H9 (cell line): Measurements from ENCODE around the gene TRAPPC2L. TPM values are rescaled to one million over a fixed set of nuclear protein-coding genes. Genes with fewer than 3 reads are reported as not detected.

ENCODE experiments used
- DNase-seq: peaks from one replicate; pipeline ENCODE4 v3.0.0-alpha.2; 2017
- H2AFZ ChIP-seq: one replicate; pipeline ENCODE4 v1.6.1; 2013; ENCODE audit warnings: mild to moderate bottlenecking, low read length, control low read depth, moderate library complexity
- H2AK5ac ChIP-seq: 2 replicates; pipeline ENCODE4 v1.6.1; 2013; ENCODE audit warnings: low read length, control low read depth, mixed read lengths; ENCODE audit not compliant: insufficient read length
- H2BK120ac ChIP-seq: one replicate; pipeline ENCODE4 v1.6.1; 2013; ENCODE audit warnings: low read depth, mild to moderate bottlenecking, low read length, control low read depth, inconsistent platforms; ENCODE audit not compliant: poor library complexity, severe bottlenecking
- H2BK12ac ChIP-seq: 2 replicates; pipeline ENCODE4 v1.6.1; 2013; ENCODE audit warnings: low read length, control low read depth, mixed read lengths, low read depth; ENCODE audit not compliant: insufficient read length
- H2BK15ac ChIP-seq: 2 replicates; pipeline ENCODE4 v1.6.1; 2013; ENCODE audit warnings: low read depth, low read length, control low read depth
- H2BK20ac ChIP-seq: one replicate; pipeline ENCODE4 v1.6.1; 2013; ENCODE audit warnings: low read depth, mild to moderate bottlenecking, low read length, control low read depth, inconsistent platforms; ENCODE audit not compliant: poor library complexity, severe bottlenecking
- H2BK5ac ChIP-seq: 2 replicates; pipeline ENCODE4 v1.6.1; 2013; ENCODE audit warnings: low read length, control low read depth, mixed read lengths; ENCODE audit not compliant: insufficient read length
- H3K14ac ChIP-seq: 2 replicates; pipeline ENCODE4 v1.6.1; 2013; ENCODE audit warnings: low read length, control low read depth; ENCODE audit not compliant: insufficient read depth
- H3K18ac ChIP-seq: 2 replicates; pipeline ENCODE4 v1.6.1; 2013; ENCODE audit warnings: low read depth, mild to moderate bottlenecking, mixed read lengths, low read length, control low read depth; ENCODE audit not compliant: insufficient read length
- H3K23ac ChIP-seq: 2 replicates; pipeline ENCODE4 v1.6.1; 2013; ENCODE audit warnings: low read length, control low read depth, mixed read lengths, low read depth; ENCODE audit not compliant: insufficient read length
- H3K23me2 ChIP-seq: 2 replicates; pipeline ENCODE4 v1.6.1; 2013; ENCODE audit warnings: low read depth, mild to moderate bottlenecking, mixed read lengths, low read length, control low read depth; ENCODE audit not compliant: insufficient read length, poor library complexity, severe bottlenecking
- H3K27ac ChIP-seq: 2 replicates; pipeline ENCODE4 v1.5.1; 2013; ENCODE audit warnings: low read length, control low read depth, mixed read lengths, low read depth; ENCODE audit not compliant: insufficient read length
- H3K27me3 ChIP-seq: 2 replicates; pipeline ENCODE4 v1.6.1; 2013; ENCODE audit warnings: low read length, control low read depth, inconsistent platforms; ENCODE audit not compliant: insufficient read depth
- H3K4ac ChIP-seq: 2 replicates; pipeline ENCODE4 v1.6.1; 2013; ENCODE audit warnings: low read depth, mild to moderate bottlenecking, control low read depth, inconsistent platforms, low read length, moderate library complexity
- H3K4me1 ChIP-seq: 2 replicates; pipeline ENCODE4 v1.6.1; 2013; ENCODE audit warnings: low read length, control low read depth, inconsistent platforms; ENCODE audit not compliant: insufficient read depth
- H3K4me2 ChIP-seq: 2 replicates; pipeline ENCODE4 v1.6.1; 2013; ENCODE audit warnings: low read length, control low read depth, mixed read lengths; ENCODE audit not compliant: insufficient read length, insufficient read depth
- H3K56ac ChIP-seq: 2 replicates; pipeline ENCODE4 v1.6.1; 2013; ENCODE audit warnings: low read depth, mild to moderate bottlenecking, mixed read lengths, low read length, control low read depth; ENCODE audit not compliant: insufficient read length
- H3K79me1 ChIP-seq: 2 replicates; pipeline ENCODE4 v1.6.1; 2013; ENCODE audit warnings: low read depth, mild to moderate bottlenecking, moderate library complexity, low read length, control low read depth, inconsistent platforms; ENCODE audit not compliant: insufficient read depth, poor library complexity, severe bottlenecking
- H3K79me2 ChIP-seq: 2 replicates; pipeline ENCODE4 v1.6.1; 2013; ENCODE audit warnings: low read length, control low read depth, inconsistent platforms; ENCODE audit not compliant: insufficient read depth
- H3K9ac ChIP-seq: 2 replicates; pipeline ENCODE4 v1.6.1; 2013; ENCODE audit warnings: low read length, control low read depth, mixed read lengths; ENCODE audit not compliant: insufficient read length; ENCODE audit errors: extremely low read depth
- H3K9me3 ChIP-seq: one replicate; pipeline ENCODE4 v1.6.1; 2013; ENCODE audit warnings: low read depth, low read length, inconsistent platforms; ENCODE audit not compliant: control insufficient read depth
- H3T11ph ChIP-seq: one replicate; pipeline ENCODE4 v1.6.1; 2013; ENCODE audit warnings: mild to moderate bottlenecking, low read length, control low read depth, inconsistent platforms
- H4K20me1 ChIP-seq: one replicate; pipeline ENCODE4 v1.6.1; 2013; ENCODE audit not compliant: control insufficient read depth, insufficient read length, insufficient read depth
- H4K5ac ChIP-seq: 2 replicates; pipeline ENCODE4 v1.6.1; 2013; ENCODE audit warnings: low read depth, mild to moderate bottlenecking, mixed read lengths, low read length, control low read depth; ENCODE audit not compliant: insufficient read length
- H4K8ac ChIP-seq: replicated peaks from 2 replicates; pipeline ENCODE4 v1.6.1; 2013; ENCODE audit warnings: low read length, control low read depth, mixed read lengths, low read depth; ENCODE audit not compliant: insufficient read length
- H4K91ac ChIP-seq: 2 replicates; pipeline ENCODE4 v1.6.1; 2013; ENCODE audit warnings: low read depth, mild to moderate bottlenecking, moderate library complexity, mixed read lengths, low read length, control low read depth; ENCODE audit not compliant: insufficient read length
- H3K27ac Mint-ChIP-seq, 3 experiments: 2 replicates in 2 of 3; 3 replicates in 1 of 3; pipeline ENCODE4 v1.8.0; 2020 to 2021; ENCODE audit warnings: mixed read lengths in 3 of 3, mild to moderate bottlenecking in 1 of 3, moderate library complexity in 1 of 3
- H3K27me3 Mint-ChIP-seq: 2 replicates; pipeline ENCODE4 v1.8.0; 2021; ENCODE audit warnings: low read depth, mild to moderate bottlenecking, moderate library complexity, mixed read lengths
- H3K36me3 Mint-ChIP-seq, 3 experiments: 2 replicates in 2 of 3; 3 replicates in 1 of 3; pipeline ENCODE4 v1.8.0; 2020 to 2021; ENCODE audit warnings: low read depth in 3 of 3, mixed read lengths in 3 of 3; ENCODE audit not compliant: insufficient read depth in 1 of 3
- H3K4me1 Mint-ChIP-seq, 2 experiments: 2 replicates each; pipeline ENCODE4 v1.8.0; 2020; ENCODE audit warnings: mixed read lengths in 2 of 2
- H3K4me3 Mint-ChIP-seq, 2 experiments: 2 replicates in 1 of 2; 3 replicates in 1 of 2; pipeline ENCODE4 v1.8.0; 2020 to 2021; ENCODE audit warnings: mild to moderate bottlenecking in 2 of 2, mixed read lengths in 2 of 2, moderate library complexity in 1 of 2
- H3K9me3 Mint-ChIP-seq, 2 experiments: 2 replicates in 1 of 2; 3 replicates in 1 of 2; pipeline ENCODE4 v1.8.0; 2020; ENCODE audit warnings: mild to moderate bottlenecking in 2 of 2, mixed read lengths in 2 of 2, moderate library complexity in 1 of 2
- WGBS: extraction: QIAGEN DNeasy Blood & Tissue Kit; methylation state at CpG from one replicate; pipeline ENCODE4 v1.1.7; 2013; ENCODE audit warnings: missing lambda C conversion rate, low lambda C conversion rate, mixed read lengths; ENCODE audit not compliant: insufficient read length; ENCODE audit errors: extremely low coverage; 5-methylcytosine and 5-hydroxymethylcytosine counted together
- total RNA-seq: library from RNA; stranded (reverse); gene quantifications from 2 replicates; pipeline ENCODE4 v1.2.1, GENCODE V29; 2021
- TF ChIP-seq, protein P1 (sequence below): fragments of 200-600 bp; sonication (generic); conservative IDR thresholded peaks from 3 replicates; pipeline ENCODE4 v1.8.0; 2021; ENCODE audit warnings: antibody characterized with exemption, mild to moderate bottlenecking

TRAPPC2L gene
- total RNA-seq, 1 experiment from 2014 or later, result 90.3 TPM

DNA sequence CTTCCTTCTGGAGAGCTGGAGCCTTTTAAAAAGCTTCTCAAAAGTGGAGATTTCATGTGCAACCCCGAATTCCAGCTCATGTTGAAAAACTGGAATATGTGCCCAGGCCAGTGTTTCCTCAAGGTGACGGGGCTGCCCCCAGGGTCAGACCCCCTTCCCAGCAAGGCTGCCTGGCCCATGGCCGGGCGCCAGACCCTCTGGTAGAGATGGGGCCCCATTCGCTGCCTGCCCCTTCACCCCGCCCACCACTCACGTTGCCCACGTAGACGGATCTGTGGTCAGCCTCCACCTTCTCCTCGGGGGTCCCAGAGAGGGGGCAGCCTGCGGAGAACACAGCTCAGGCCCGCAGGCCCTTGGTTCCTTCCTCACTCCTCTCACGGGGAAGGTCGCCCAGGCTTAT is 8.4 kb downstream of the TRAPPC2L start:
- H3K9ac ChIP-seq, result no peak overlapping the region
- H2BK120ac ChIP-seq, result no peak overlapping the region
- H3K9me3 Mint-ChIP-seq, result no peaks in the 10 kb centered on the region; a peak in 1 of 5 replicates
- no peak overlapping the region for H2BK15ac ChIP-seq
- no peak for DNase-seq
- no peak overlapping the region for H3T11ph ChIP-seq
- no peak overlapping the region for H2BK20ac ChIP-seq
- no peak overlapping the region for H3K4me2 ChIP-seq
- no peaks in the 10 kb centered on the region for H4K20me1 ChIP-seq
- no peak overlapping the region for H4K8ac ChIP-seq
- TF ChIP-seq, protein P1, sequence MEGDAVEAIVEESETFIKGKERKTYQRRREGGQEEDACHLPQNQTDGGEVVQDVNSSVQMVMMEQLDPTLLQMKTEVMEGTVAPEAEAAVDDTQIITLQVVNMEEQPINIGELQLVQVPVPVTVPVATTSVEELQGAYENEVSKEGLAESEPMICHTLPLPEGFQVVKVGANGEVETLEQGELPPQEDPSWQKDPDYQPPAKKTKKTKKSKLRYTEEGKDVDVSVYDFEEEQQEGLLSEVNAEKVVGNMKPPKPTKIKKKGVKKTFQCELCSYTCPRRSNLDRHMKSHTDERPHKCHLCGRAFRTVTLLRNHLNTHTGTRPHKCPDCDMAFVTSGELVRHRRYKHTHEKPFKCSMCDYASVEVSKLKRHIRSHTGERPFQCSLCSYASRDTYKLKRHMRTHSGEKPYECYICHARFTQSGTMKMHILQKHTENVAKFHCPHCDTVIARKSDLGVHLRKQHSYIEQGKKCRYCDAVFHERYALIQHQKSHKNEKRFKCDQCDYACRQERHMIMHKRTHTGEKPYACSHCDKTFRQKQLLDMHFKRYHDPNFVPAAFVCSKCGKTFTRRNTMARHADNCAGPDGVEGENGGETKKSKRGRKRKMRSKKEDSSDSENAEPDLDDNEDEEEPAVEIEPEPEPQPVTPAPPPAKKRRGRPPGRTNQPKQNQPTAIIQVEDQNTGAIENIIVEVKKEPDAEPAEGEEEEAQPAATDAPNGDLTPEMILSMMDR, result no peak
- no peak overlapping the region for H3K18ac ChIP-seq
- no peaks in the 10 kb centered on the region for H3K79me2 ChIP-seq
- H3K27me3 Mint-ChIP-seq, result peaks cover 4% of the 10 kb centered on the region
- H3K23me2 ChIP-seq, result no peaks in the 10 kb centered on the region
- no peak overlapping the region for H3K27ac ChIP-seq
- H3K4ac ChIP-seq, result no peak overlapping the region
- H2AK5ac ChIP-seq, result no peak overlapping the region
- H4K5ac ChIP-seq, result no peak overlapping the region
- peaks cover 8 to 9% (median 8%) of the 10 kb centered on the region in 3 experiments; a peak in 6 of 7 replicates for H3K36me3 Mint-ChIP-seq
- no peaks in the 10 kb centered on the region for H3K9me3 ChIP-seq
- no peak overlapping the region for H2AFZ ChIP-seq
- no peak overlapping the region for H3K27ac Mint-ChIP-seq
- H2BK5ac ChIP-seq, result no peak overlapping the region
- H3K56ac ChIP-seq, result no peak overlapping the region
- no peaks in the 10 kb centered on the region for H3K27me3 ChIP-seq
- H3K14ac ChIP-seq, result no peak overlapping the region
- no peak overlapping the region for H3K23ac ChIP-seq
- H4K91ac ChIP-seq, result no peak overlapping the region
- H3K4me3 Mint-ChIP-seq, result no peak overlapping the region
- H3K4me1 ChIP-seq, result no peaks in the 10 kb centered on the region
- H2BK12ac ChIP-seq, result no peak overlapping the region
- H3K4me1 Mint-ChIP-seq, result no peaks in the 10 kb centered on the region
- no CpG with 5 or more reads among the region's 14 CpGs for WGBS
- H3K79me1 ChIP-seq, result no peaks in the 10 kb centered on the region
